B cell (primary cell): ENCODE data around the gene ASB8.

Source experiments
- CTCF ChIP-seq: fragments of 200-600 bp; IDR thresholded peaks from one replicate; pipeline ENCODE4 v1.8.0; 2022; ENCODE audit warnings: antibody characterized with exemption, mild to moderate bottlenecking
- EZH2 ChIP-seq: IDR thresholded peaks from 2 replicates; pipeline ENCODE4 v1.6.1; 2012; ENCODE audit warnings: borderline replicate concordance, low read depth, mild to moderate bottlenecking, moderate library complexity, low read length; ENCODE audit not compliant: insufficient read depth, poor library complexity, severe bottlenecking

GRCh38 chr12:48119834-48120195 is 37.5 kb downstream of the ASB8 start:
- TF ChIP-seq CTCF (no peak), EZH2 (no peak)
